H1 (cell line): ENCODE results near the gene C3orf22. TPM values are rescaled to one million over a fixed set of nuclear protein-coding genes. Genes with fewer than 3 reads are reported as not detected.

ENCODE experiments used
- CTCF ChIA-PET: fragments of 300-600 bp; sonication (Branson Sonifier 250); formaldehyde crosslinking; loops from one replicate; lab custom pipeline; 2021; ENCODE audit not compliant: partially characterized antibody; lab: Charles Lee
- POLR2A ChIA-PET: fragments of 300-600 bp; sonication (Branson Sonifier 250); formaldehyde crosslinking; loops from one replicate; lab custom pipeline; 2021; ENCODE audit warnings: inconsistent platforms; ENCODE audit not compliant: partially characterized antibody; lab: Charles Lee
- DNase-seq, 2 experiments: peaks; one replicate each; pipeline versions ENCODE4 v3.0.0 to v3.0.0-alpha.2; 2010 to 2022; ENCODE audit warnings: low spot score in 2 of 2, low read depth in 1 of 2, mixed read lengths in 1 of 2
- FAIRE-seq: peaks from 2 replicates; lab custom pipeline; 2011; peaks lifted over from hg19 to GRCh38; lab: Jason Lieb, UNC
- H2AFZ ChIP-seq: 2 replicates; pipeline ENCODE4 v1.8.1; 2012; ENCODE audit warnings: low read length, inconsistent platforms
- H2AK5ac ChIP-seq: 2 replicates; pipeline ENCODE4 v1.6.1; 2013; ENCODE audit warnings: low read depth, low read length
- H2BK120ac ChIP-seq: replicated peaks from 2 replicates; pipeline ENCODE3; 2013; ENCODE audit warnings: low read depth, low read length, inconsistent platforms
- H2BK12ac ChIP-seq: 2 replicates; pipeline ENCODE4 v1.6.1; 2013; ENCODE audit warnings: low read depth, low read length
- H2BK15ac ChIP-seq: 2 replicates; pipeline ENCODE4 v1.6.1; 2013; ENCODE audit warnings: low read length
- H2BK20ac ChIP-seq: 2 replicates; pipeline ENCODE4 v1.6.1; 2013; ENCODE audit warnings: low read length
- H2BK5ac ChIP-seq: 2 replicates; pipeline ENCODE4 v1.6.1; 2013; ENCODE audit warnings: low read depth, low read length
- H3K14ac ChIP-seq: 2 replicates; pipeline ENCODE4 v1.6.1; 2013; ENCODE audit warnings: inconsistent platforms; ENCODE audit not compliant: insufficient read length
- H3K18ac ChIP-seq: 2 replicates; pipeline ENCODE4 v1.6.1; 2013; ENCODE audit warnings: low read length; ENCODE audit errors: extremely low read depth
- H3K23ac ChIP-seq: 2 replicates; pipeline ENCODE4 v1.6.1; 2013; ENCODE audit warnings: inconsistent platforms; ENCODE audit not compliant: insufficient read length
- H3K23me2 ChIP-seq: 2 replicates; pipeline ENCODE4 v1.6.1; 2013; ENCODE audit warnings: low read depth, low read length
- H3K27ac ChIP-seq: 2 replicates; pipeline ENCODE4 v1.6.1; 2011; ENCODE audit warnings: low read depth, low read length, inconsistent platforms
- H3K27me3 ChIP-seq, 4 experiments: replicated peaks in 1 of 4; 1 replicate in 1 of 4; 2 replicates in 3 of 4; pipeline versions ENCODE4 v1.6.1 to v1.8.1; 2011 to 2013; ENCODE audit warnings: low read length in 3 of 4, mild to moderate bottlenecking in 3 of 4, inconsistent platforms in 2 of 4, mixed read lengths in 2 of 4, moderate library complexity in 1 of 4; ENCODE audit not compliant: control insufficient read depth in 3 of 4, insufficient read depth in 3 of 4; ENCODE audit errors: extremely low read depth in 1 of 4
- H3K36me3 ChIP-seq, 4 experiments: 2 replicates each; pipeline versions ENCODE4 v1.6.1 to v1.8.1; 2011 to 2013; ENCODE audit warnings: mild to moderate bottlenecking in 4 of 4, low read length in 3 of 4, moderate library complexity in 2 of 4, control low read depth in 1 of 4, inconsistent platforms in 1 of 4; ENCODE audit not compliant: insufficient read depth in 4 of 4, control insufficient read depth in 2 of 4
- H3K4ac ChIP-seq: replicated peaks from 2 replicates; pipeline ENCODE3; 2013; ENCODE audit warnings: low read length, low read depth, mixed read lengths, inconsistent platforms; ENCODE audit not compliant: insufficient read length
- H3K4me1 ChIP-seq, 4 experiments: replicated peaks in 1 of 4; 1 replicate in 1 of 4; 2 replicates in 3 of 4; pipeline versions ENCODE4 v1.6.1 to v1.8.1; 2011 to 2013; ENCODE audit warnings: low read length in 3 of 4, inconsistent platforms in 2 of 4, mixed read lengths in 1 of 4; ENCODE audit not compliant: insufficient read depth in 4 of 4, control insufficient read depth in 3 of 4
- H3K4me2 ChIP-seq, 2 experiments: 2 replicates each; pipeline versions ENCODE4 v1.6.1 to v1.8.1; 2011 to 2013; ENCODE audit warnings: low read depth in 2 of 2, low read length in 2 of 2, control low read depth in 1 of 2, inconsistent platforms in 1 of 2, mild to moderate bottlenecking in 1 of 2; ENCODE audit not compliant: insufficient read depth in 1 of 2
- H3K4me3 ChIP-seq, 4 experiments: fragments of 200-600, 300-600 bp in 1 of 4; sonication (generic), shearing (Covaris generic), sonication (Bioruptor Twin) in 1 of 4; 2 replicates each; pipeline versions ENCODE4 v1.5.1 to v1.8.1; 2011 to 2016; ENCODE audit warnings: low read length in 4 of 4, low read depth in 3 of 4, control low read depth in 2 of 4, inconsistent platforms in 2 of 4, mild to moderate bottlenecking in 2 of 4, mixed read lengths in 1 of 4, moderate library complexity in 1 of 4; ENCODE audit not compliant: insufficient read depth in 2 of 4; ENCODE audit errors: extremely low read depth in 1 of 4
- H3K56ac ChIP-seq: replicated peaks from 2 replicates; pipeline ENCODE3; 2013; ENCODE audit warnings: low read depth, mild to moderate bottlenecking, mixed read lengths, low read length, inconsistent platforms; ENCODE audit not compliant: insufficient read length
- H3K79me1 ChIP-seq: 2 replicates; pipeline ENCODE4 v1.6.1; 2013; ENCODE audit warnings: low read depth, low read length, control low read depth
- H3K79me2 ChIP-seq, 2 experiments: 2 replicates each; pipeline versions ENCODE4 v1.6.1 to v1.8.1; 2012 to 2013; ENCODE audit warnings: low read length in 2 of 2, mild to moderate bottlenecking in 2 of 2, inconsistent platforms in 1 of 2; ENCODE audit not compliant: insufficient read depth in 2 of 2, control insufficient read depth in 1 of 2
- H3K9ac ChIP-seq, 4 experiments: replicated peaks in 1 of 4; 1 replicate in 1 of 4; 2 replicates in 3 of 4; pipeline versions ENCODE4 v1.6.1 to v1.8.1; 2011 to 2013; ENCODE audit warnings: low read depth in 3 of 4, low read length in 3 of 4, control low read depth in 2 of 4, mild to moderate bottlenecking in 2 of 4, moderate library complexity in 2 of 4, inconsistent platforms in 1 of 4; ENCODE audit errors: extremely low read depth in 1 of 4
- H3K9me3 ChIP-seq, 2 experiments: 2 replicates each; pipeline versions ENCODE4 v1.6.1 to v1.8.1; 2012 to 2013; ENCODE audit warnings: mild to moderate bottlenecking in 2 of 2, moderate library complexity in 2 of 2, control low read depth in 1 of 2, inconsistent platforms in 1 of 2, low read depth in 1 of 2, low read length in 1 of 2, mixed read lengths in 1 of 2; ENCODE audit not compliant: insufficient read depth in 2 of 2
- H4K20me1 ChIP-seq, 2 experiments: replicated peaks in 1 of 2; 2 replicates each; pipeline versions ENCODE3 to v1.8.1; 2011 to 2013; ENCODE audit warnings: inconsistent platforms in 2 of 2, low read length in 2 of 2, mild to moderate bottlenecking in 1 of 2; ENCODE audit not compliant: insufficient read depth in 2 of 2, control insufficient read depth in 1 of 2
- H4K5ac ChIP-seq: 2 replicates; pipeline ENCODE4 v1.6.1; 2013; ENCODE audit warnings: low read length, low read depth, mixed read lengths, inconsistent platforms; ENCODE audit not compliant: insufficient read length
- H4K8ac ChIP-seq: 2 replicates; pipeline ENCODE4 v1.8.0; 2013; ENCODE audit warnings: mild to moderate bottlenecking, moderate library complexity, low read length, inconsistent platforms; ENCODE audit not compliant: insufficient read depth; ENCODE audit errors: extremely low read depth
- H4K91ac ChIP-seq: replicated peaks from 2 replicates; pipeline ENCODE3; 2013; ENCODE audit warnings: low read length, mixed read lengths, inconsistent platforms; ENCODE audit not compliant: insufficient read length
- SUZ12 ChIP-seq: fragments of 200-600 bp; sonication (generic); IDR thresholded peaks from 2 replicates; pipeline ENCODE4 v1.6.1; 2012; ENCODE audit warnings: mild to moderate bottlenecking, inconsistent platforms, low read length, moderate library complexity, mixed read lengths
- WGBS, 2 experiments: shearing (Covaris generic) in 1 of 2; methylation state at CpG; one replicate each; pipeline versions ENCODE4 v1.1.6 to v1.1.7; 2013 to 2015; ENCODE audit warnings: low lambda C conversion rate in 2 of 2, mixed read lengths in 2 of 2, inconsistent platforms in 1 of 2, low coverage in 1 of 2, missing lambda C conversion rate in 1 of 2; ENCODE audit not compliant: insufficient replicate concordance in 2 of 2, insufficient coverage in 1 of 2, insufficient read length in 1 of 2; ENCODE audit errors: extremely low coverage in 1 of 2, missing lambda C conversion rate in 1 of 2; 5-methylcytosine and 5-hydroxymethylcytosine counted together
- polyA plus RNA-seq, 7 experiments: library from polyadenylated mRNA; depleted of rRNA in 3 of 7; stranded (reverse) in 5 of 7; unstranded in 2 of 7; fragments of >200 nt in 5 of 7; fragments of 200-250 nt in 2 of 7; gene quantifications; 1 replicate in 5 of 7; 2 replicates in 1 of 7; 4 replicates in 1 of 7; pipeline versions ENCODE4 v1.2.1 to v1.2.3, GENCODE V29; 2011 to 2013; ENCODE audit warnings: missing spikeins in 2 of 7, mixed read lengths in 2 of 7
- total RNA-seq: library from RNA; stranded (reverse); fragmentation: NEBNext Ultra II Directional; extraction: Animal tissue kit (Norgen Biotek cat#: 25700); gene quantifications from 2 replicates; pipeline ENCODE4 v1.2.1, GENCODE V29; 2021

Gene C3orf22
- total and polyA plus RNA-seq, 2 of the 8 experiments (the other 6 are each of a cell fraction or from before 2014, with no cell fraction given): not detected

DNA sequence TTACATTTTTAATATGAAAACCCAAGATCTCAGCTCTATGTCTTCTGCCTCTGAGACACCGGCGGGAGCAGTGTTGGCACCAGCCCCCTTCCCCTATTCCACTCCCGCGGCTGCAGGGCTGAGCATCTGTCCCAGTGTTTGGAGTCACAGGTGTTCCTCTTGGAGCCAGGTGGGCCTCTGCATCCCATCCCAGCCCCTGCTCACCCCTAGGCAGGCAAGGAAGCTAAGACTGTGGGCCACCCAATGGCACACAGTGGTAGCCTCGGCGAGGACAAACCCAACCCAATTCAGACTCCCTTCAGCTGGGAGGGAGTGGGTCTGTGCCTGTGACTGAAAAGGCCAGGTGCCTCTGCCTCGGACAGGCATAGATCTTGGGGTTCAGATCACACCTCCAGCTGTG is 31.7 kb downstream of the C3orf22 start:
- Histone ChIP-seq H3K36me3 (no peaks in the 10 kb centered on the region), H3K56ac (no peak overlapping the region), H2BK12ac (no peak overlapping the region), H4K5ac (peak overlapping the region; percentile 5), H3K4me2 (no peak overlapping the region), H3K79me1 (no peaks in the 10 kb centered on the region), H2BK15ac (no peak overlapping the region), H3K27ac (no peak overlapping the region), H2AFZ (no peak overlapping the region), H3K9ac (no peak overlapping the region), H3K4me3 (no peak overlapping the region), H3K14ac (no peak overlapping the region), H4K20me1 (peaks cover 0 to 4% of the 10 kb centered on the region in 2 experiments), H2BK5ac (no peak overlapping the region), H3K4me1 (peaks cover 0 to 18% (median 12%) of the 10 kb centered on the region in 4 experiments; a peak in 6 of 7 replicates), H3K9me3 (no peaks in the 10 kb centered on the region), H3K23me2 (peaks cover 7% of the 10 kb centered on the region; the same call in 1 of the 2 replicates), H4K8ac (peak overlapping the region; percentile 45), H2BK20ac (no peak overlapping the region), H2BK120ac (no peak overlapping the region), H3K27me3 (peaks cover 0 to 16% (median 11%) of the 10 kb centered on the region in 4 experiments; a peak in 5 of 7 replicates), H3K79me2 (no peaks in the 10 kb centered on the region), H3K23ac (no peak overlapping the region), H3K4ac (no peak overlapping the region), H3K18ac (no peak overlapping the region), H4K91ac (peak overlapping the region; percentile 77), H2AK5ac (no peak overlapping the region)
- POLR2A ChIA-PET: interaction anchor here (1.0 kb wide), 1 partner anchor 55 kb away, joined by 3 read pairs; no protein-coding TSS in a partner anchor
- TF ChIP-seq SUZ12: no peak
- DNase-seq: no peak
- 90% methylated on average over 7 of the region's 7 CpGs; no CpG with 5 or more reads in 1 of the 2 experiments for whole genome bisulfite sequencing, 2 experiments
- CTCF ChIA-PET: interaction anchor here (0.9 to 1.8 kb wide), 5 partner anchors 17 to 1018 kb away, joined by 3 to 5 read pairs (median 3); no protein-coding TSS in a partner anchor
- no peak for FAIRE-seq
